ENCODE measurements around the gene TXNL4B. TPM values are rescaled to one million over a fixed set of nuclear protein-coding genes. Genes with fewer than 3 reads are reported as not detected.

TXNL4B gene
- total and polyA plus RNA-seq, 4 donors = 5.0 to 11.6 (median 7.5) TPM

GRCh38 chr16:72129976-72130656 lies 36.7 kb upstream of the TXNL4B start:
- TF ChIP-seq FOXA1 (IDR thresholded peaks at IDR 0.05) = no peak
- TF ChIP-seq HNF4A (conservative IDR thresholded peaks at IDR 0.05) = no peak
- TF ChIP-seq CTCF (IDR thresholded peaks at IDR 0.05; ENCODE audit: low read depth, low read length, missing input control) = no peak
- no peak for TF ChIP-seq SP1 (IDR thresholded peaks at IDR 0.05)
- no peak for TF ChIP-seq GABPA (IDR thresholded peaks at IDR 0.05 in 1 of 2, conservative IDR thresholded peaks at IDR 0.05 in 1 of 2)
- TF ChIP-seq ATF3 (IDR thresholded peaks at IDR 0.05) = no peak
- TF ChIP-seq NR2F2 (IDR thresholded peaks at IDR 0.05) = no peak
- no peak for TF ChIP-seq FOXA2 (IDR thresholded peaks at IDR 0.05)
- no peak for TF ChIP-seq YY1 (IDR thresholded peaks at IDR 0.05)
- TF ChIP-seq JUND (IDR thresholded peaks at IDR 0.05) = no peak
- no peak for TF ChIP-seq RXRA (IDR thresholded peaks at IDR 0.05)
- TF ChIP-seq EGR1 (IDR thresholded peaks at IDR 0.05; ENCODE audit: low read depth in 2 of 2) = no peak
- no peak for TF ChIP-seq TAF1 (conservative IDR thresholded peaks at IDR 0.05)
- TF ChIP-seq HNF4G (IDR thresholded peaks at IDR 0.05) = no peak
- no peak for TF ChIP-seq MAX (IDR thresholded peaks at IDR 0.05)
- TF ChIP-seq ZBTB33 (IDR thresholded peaks at IDR 0.05) = no peak
- no peak for TF ChIP-seq RAD21 (IDR thresholded peaks at IDR 0.05)
- TF ChIP-seq, protein P1, sequence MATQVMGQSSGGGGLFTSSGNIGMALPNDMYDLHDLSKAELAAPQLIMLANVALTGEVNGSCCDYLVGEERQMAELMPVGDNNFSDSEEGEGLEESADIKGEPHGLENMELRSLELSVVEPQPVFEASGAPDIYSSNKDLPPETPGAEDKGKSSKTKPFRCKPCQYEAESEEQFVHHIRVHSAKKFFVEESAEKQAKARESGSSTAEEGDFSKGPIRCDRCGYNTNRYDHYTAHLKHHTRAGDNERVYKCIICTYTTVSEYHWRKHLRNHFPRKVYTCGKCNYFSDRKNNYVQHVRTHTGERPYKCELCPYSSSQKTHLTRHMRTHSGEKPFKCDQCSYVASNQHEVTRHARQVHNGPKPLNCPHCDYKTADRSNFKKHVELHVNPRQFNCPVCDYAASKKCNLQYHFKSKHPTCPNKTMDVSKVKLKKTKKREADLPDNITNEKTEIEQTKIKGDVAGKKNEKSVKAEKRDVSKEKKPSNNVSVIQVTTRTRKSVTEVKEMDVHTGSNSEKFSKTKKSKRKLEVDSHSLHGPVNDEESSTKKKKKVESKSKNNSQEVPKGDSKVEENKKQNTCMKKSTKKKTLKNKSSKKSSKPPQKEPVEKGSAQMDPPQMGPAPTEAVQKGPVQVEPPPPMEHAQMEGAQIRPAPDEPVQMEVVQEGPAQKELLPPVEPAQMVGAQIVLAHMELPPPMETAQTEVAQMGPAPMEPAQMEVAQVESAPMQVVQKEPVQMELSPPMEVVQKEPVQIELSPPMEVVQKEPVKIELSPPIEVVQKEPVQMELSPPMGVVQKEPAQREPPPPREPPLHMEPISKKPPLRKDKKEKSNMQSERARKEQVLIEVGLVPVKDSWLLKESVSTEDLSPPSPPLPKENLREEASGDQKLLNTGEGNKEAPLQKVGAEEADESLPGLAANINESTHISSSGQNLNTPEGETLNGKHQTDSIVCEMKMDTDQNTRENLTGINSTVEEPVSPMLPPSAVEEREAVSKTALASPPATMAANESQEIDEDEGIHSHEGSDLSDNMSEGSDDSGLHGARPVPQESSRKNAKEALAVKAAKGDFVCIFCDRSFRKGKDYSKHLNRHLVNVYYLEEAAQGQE (IDR thresholded peaks at IDR 0.05) = no peak
- DNase-seq (ENCODE audit: low spot score) = no peak
- Histone ChIP-seq H3K9ac (ENCODE audit: low read depth in 1 of 2, low read length in 2 of 2) (no peak overlapping the region), H3K36me3 (ENCODE audit: control insufficient read depth in 4 of 4, insufficient read depth in 3 of 4, low read depth in 1 of 4, low read length in 3 of 4) (no peaks in the 10 kb centered on the region), H3K4me3 (ENCODE audit: low read depth in 1 of 3, low read length in 3 of 3) (no peak overlapping the region), H3K27me3 (ENCODE audit: control insufficient read depth in 4 of 4, insufficient read depth in 4 of 4, low read length in 3 of 4) (no peaks in the 10 kb centered on the region), H3K27ac (ENCODE audit: low read depth in 1 of 2, low read length in 2 of 2) (no peak overlapping the region), H3K9me3 (ENCODE audit: control insufficient read depth in 4 of 4, low read length in 3 of 4) (no peaks in the 10 kb centered on the region), H3K4me1 (ENCODE audit: control insufficient read depth in 4 of 4, insufficient read depth in 4 of 4, low read length in 3 of 4) (peaks cover 0 to 5% (median 3%) of the 10 kb centered on the region in 4 donors)
- WGBS = 89% methylated on average over 7 of the region's 7 CpGs
